Neural cell (in vitro differentiated cells): ENCODE results near the gene VPREB3. TPM values are rescaled to one million over a fixed set of nuclear protein-coding genes. Genes with fewer than 3 reads are reported as not detected.

Experiments used
- H2AFZ ChIP-seq: fragments of 200-600, 300-800 bp; sonication (generic), shearing (Covaris generic); 2 replicates; pipeline ENCODE4 v1.6.0; 2014; ENCODE audit warnings: low read depth, mild to moderate bottlenecking, antibody characterized with exemption, low read length, moderate library complexity
- H3F3A ChIP-seq: fragments of 200-600 bp; shearing (Covaris generic); 2 replicates; pipeline ENCODE4 v1.6.1; 2016; ENCODE audit warnings: mild to moderate bottlenecking, moderate library complexity, mixed read lengths, antibody characterized with exemption, low read length; ENCODE audit not compliant: insufficient read depth, poor library complexity, severe bottlenecking
- H3K27ac ChIP-seq: fragments of 200-600, 300-800 bp; sonication (generic), shearing (Covaris generic); 2 replicates; pipeline ENCODE4 v1.5.1; 2014; ENCODE audit warnings: mild to moderate bottlenecking, low read length, moderate library complexity
- H3K27me3 ChIP-seq: fragments of 300-800, 200-600 bp; sonication (generic), shearing (Covaris generic); 2 replicates; pipeline ENCODE4 v1.6.0; 2014; ENCODE audit warnings: mild to moderate bottlenecking, low read depth, low read length, moderate library complexity; ENCODE audit not compliant: insufficient read depth
- H3K36me3 ChIP-seq: fragments of 300-800, 200-600 bp; sonication (generic), shearing (Covaris generic); 2 replicates; pipeline ENCODE4 v1.5.1; 2014; ENCODE audit warnings: mild to moderate bottlenecking, antibody characterized with exemption, low read length, moderate library complexity; ENCODE audit not compliant: insufficient read depth
- H3K4me2 ChIP-seq: fragments of 300-800, 200-600 bp; sonication (generic), shearing (Covaris generic); 2 replicates; pipeline ENCODE4 v1.6.0; 2014; ENCODE audit warnings: mild to moderate bottlenecking, low read length
- H3K4me3 ChIP-seq: fragments of 300-800, 200-600 bp; sonication (generic), shearing (Covaris generic); 2 replicates; pipeline ENCODE4 v1.5.1; 2014; ENCODE audit warnings: mild to moderate bottlenecking, low read length, moderate library complexity
- H3K79me2 ChIP-seq: fragments of 200-600 bp; shearing (Covaris generic); replicated peaks from 2 replicates; pipeline ENCODE4 v1.6.0; 2014; ENCODE audit warnings: mild to moderate bottlenecking, low read length, moderate library complexity; ENCODE audit not compliant: insufficient read depth
- H3K9ac ChIP-seq: fragments of 300-800, 200-600 bp; sonication (generic), shearing (Covaris generic); 2 replicates; pipeline ENCODE4 v1.6.1; 2016; ENCODE audit warnings: mild to moderate bottlenecking, low read length, mixed read lengths
- H3K9me2 ChIP-seq: fragments of 200-600 bp; shearing (Covaris generic); 2 replicates; pipeline ENCODE4 v1.6.1; 2016; ENCODE audit warnings: mild to moderate bottlenecking, low read length, mixed read lengths; ENCODE audit not compliant: insufficient read depth
- H3K9me3 ChIP-seq: fragments of 200-600, 300-800 bp; sonication (generic), shearing (Covaris generic); 2 replicates; pipeline ENCODE4 v1.6.1; 2016; ENCODE audit warnings: mild to moderate bottlenecking, mixed run types, low read length, moderate library complexity, mixed read lengths
- H4K20me1 ChIP-seq: fragments of 200-600 bp; shearing (Covaris generic); 2 replicates; pipeline ENCODE4 v1.6.1; 2016; ENCODE audit warnings: mild to moderate bottlenecking, mixed run types; ENCODE audit not compliant: insufficient read depth
- EP300 ChIP-seq: fragments of 450-650 bp; conservative IDR thresholded peaks from 2 replicates; pipeline ENCODE4 v1.6.1; 2014; ENCODE audit warnings: antibody characterized with exemption, mild to moderate bottlenecking, moderate library complexity; ENCODE audit not compliant: poor library complexity, severe bottlenecking
- EZH2 ChIP-seq: fragments of 200-600, 300-800 bp; shearing (Covaris generic), sonication (generic); IDR thresholded peaks from 2 replicates; pipeline ENCODE4 v1.6.1; 2014; ENCODE audit warnings: antibody characterized with exemption, low read length, borderline replicate concordance, mild to moderate bottlenecking; ENCODE audit not compliant: insufficient read depth, poor library complexity, severe bottlenecking
- MXI1 ChIP-seq: fragments of 450-650 bp; conservative IDR thresholded peaks from 2 replicates; pipeline ENCODE4 v1.6.1; 2014; ENCODE audit warnings: antibody characterized with exemption, mild to moderate bottlenecking; ENCODE audit not compliant: poor library complexity, severe bottlenecking
- POLR2AphosphoS5 ChIP-seq: IDR thresholded peaks from 2 replicates; pipeline ENCODE4 v1.6.1; 2012
- RAD21 ChIP-seq: fragments of 450-650 bp; conservative IDR thresholded peaks from 2 replicates; pipeline ENCODE4 v1.6.1; 2014; ENCODE audit warnings: antibody characterized with exemption, mild to moderate bottlenecking, moderate library complexity
- SMC3 ChIP-seq: fragments of 450-650 bp; conservative IDR thresholded peaks from 2 replicates; pipeline ENCODE4 v1.6.1; 2014; ENCODE audit warnings: antibody characterized with exemption, mild to moderate bottlenecking, moderate library complexity; ENCODE audit not compliant: poor library complexity
- TAF1 ChIP-seq: IDR thresholded peaks from 2 replicates; pipeline ENCODE4 v1.6.1; 2012; ENCODE audit warnings: low read depth
- polyA plus RNA-seq: library from polyadenylated mRNA; depleted of rRNA; stranded (reverse); fragments of >200 nt; gene quantifications from 2 replicates; pipeline ENCODE4 v1.2.3, GENCODE V29; 2014
- TF ChIP-seq, protein P1 (sequence below): fragments of 450-650 bp; IDR thresholded peaks from 2 replicates; pipeline ENCODE4 v1.5.1; 2014; ENCODE audit warnings: antibody characterized with exemption, mild to moderate bottlenecking, moderate library complexity; ENCODE audit not compliant: poor library complexity, severe bottlenecking
- TF ChIP-seq, protein P2 (sequence below): IDR thresholded peaks from 2 replicates; pipeline ENCODE4 v1.6.1; 2012; ENCODE audit warnings: borderline replicate concordance

Gene VPREB3
- polyA plus RNA-seq, 1 donor from 2014 or later, result not detected

DNA sequence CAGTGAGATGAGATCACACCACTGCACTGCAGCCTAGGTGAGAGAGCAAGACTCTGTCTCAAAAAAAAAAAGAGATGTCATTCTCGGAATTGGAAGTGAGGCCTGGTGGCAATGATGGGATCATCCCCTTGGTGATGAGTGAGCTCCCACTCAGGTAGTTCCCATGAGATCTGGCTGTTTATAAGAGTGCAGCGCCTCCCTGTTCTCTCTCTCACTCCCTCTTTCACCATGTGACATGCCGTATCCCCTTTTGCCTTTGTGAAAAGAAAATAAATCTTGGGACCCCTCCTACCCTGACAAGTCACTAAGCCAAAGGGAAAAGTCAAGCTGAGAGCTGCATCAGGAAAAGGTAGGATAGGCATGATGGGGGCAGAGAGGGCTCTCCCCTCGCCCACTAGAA is 32.1 kb downstream of the VPREB3 start:
- Histone ChIP-seq H3K27ac (no peak overlapping the region), H3K36me3 (no peaks in the 10 kb centered on the region), H3K9ac (no peak overlapping the region), H4K20me1 (no peaks in the 10 kb centered on the region), H3K79me2 (no peaks in the 10 kb centered on the region), H3K4me3 (no peak overlapping the region), H2AFZ (no peak overlapping the region), H3K9me2 (no peaks in the 10 kb centered on the region), H3K9me3 (no peaks in the 10 kb centered on the region), H3F3A (no peaks in the 10 kb centered on the region), H3K27me3 (no peaks in the 10 kb centered on the region), H3K4me2 (no peak overlapping the region)
- no peak for TF ChIP-seq SMC3
- no peak for TF ChIP-seq POLR2AphosphoS5
- no peak for TF ChIP-seq MXI1
- TF ChIP-seq EP300, result no peak

DNA sequence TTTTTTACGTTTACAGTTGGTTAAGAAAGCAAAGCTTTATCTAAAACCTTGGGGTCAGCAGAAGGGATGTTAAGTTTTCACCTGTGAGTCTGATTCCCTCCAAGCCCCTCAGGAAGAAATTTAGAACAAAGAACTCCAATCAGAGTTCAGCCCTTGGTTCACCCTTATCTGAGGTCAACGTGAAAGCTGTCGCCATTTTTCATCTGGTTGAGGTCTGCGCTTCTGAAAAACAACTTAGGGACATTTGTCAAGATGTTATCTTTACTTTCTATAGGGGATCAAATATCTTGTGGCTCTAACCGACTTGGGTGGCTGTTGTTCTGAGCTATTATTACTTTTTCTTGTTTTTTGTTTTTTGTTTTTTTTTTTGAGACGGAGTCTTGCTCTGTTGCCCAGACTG is 33.4 kb downstream of the VPREB3 start:
- Histone ChIP-seq H3K79me2 (peaks cover 8% of the 10 kb centered on the region), H3K9me2 (no peaks in the 10 kb centered on the region), H3K27me3 (no peaks in the 10 kb centered on the region), H3K9ac (no peak overlapping the region), H3K4me2 (no peak overlapping the region), H2AFZ (no peak overlapping the region), H3K9me3 (no peaks in the 10 kb centered on the region), H3K4me3 (no peak overlapping the region), H3K36me3 (no peaks in the 10 kb centered on the region), H4K20me1 (no peaks in the 10 kb centered on the region), H3F3A (no peaks in the 10 kb centered on the region), H3K27ac (no peak overlapping the region)
- TF ChIP-seq EZH2 (no peak), MXI1 (no peak)

DNA sequence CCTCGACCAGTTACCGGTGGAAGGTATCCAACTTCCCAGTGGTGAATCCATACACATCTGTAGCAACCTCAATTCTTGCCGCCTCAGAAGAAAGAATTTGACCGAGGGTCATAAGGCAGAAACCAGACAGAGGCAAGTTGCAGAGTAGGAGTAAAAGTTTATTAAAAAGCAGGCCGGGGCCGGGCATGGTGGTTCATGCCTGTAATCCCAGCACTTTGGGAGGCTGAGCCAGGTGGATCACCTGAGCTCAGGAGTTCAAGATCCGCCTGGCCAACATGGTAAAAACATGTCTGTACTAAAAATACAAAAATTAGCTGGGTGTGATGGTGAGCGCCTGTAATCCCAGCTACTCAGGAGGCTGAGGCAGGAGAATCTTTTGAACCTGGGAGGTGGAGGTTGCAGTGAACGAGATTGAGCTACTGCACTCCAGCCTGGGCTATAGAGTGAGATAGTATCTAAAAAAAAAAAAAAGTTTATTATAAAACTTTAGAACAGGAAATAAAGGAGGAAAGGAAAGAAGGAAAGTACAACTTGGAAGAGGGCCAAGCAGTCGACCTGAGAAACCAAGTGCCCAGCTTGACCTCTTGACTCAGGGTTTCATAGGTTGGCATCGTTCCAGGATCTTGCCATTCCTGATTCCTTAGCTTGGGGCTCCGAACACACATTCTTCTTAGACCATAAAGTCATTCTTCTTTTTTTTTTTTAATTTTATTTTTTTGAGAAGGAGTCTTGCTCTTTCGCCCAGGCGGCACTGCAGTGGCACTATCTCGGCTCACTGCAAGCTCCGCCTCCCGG is 35.7 kb downstream of the VPREB3 start:
- H3K9me3 ChIP-seq, result no peaks in the 10 kb centered on the region
- H3F3A ChIP-seq, result no peaks in the 10 kb centered on the region
- no peak overlapping the region for H3K4me3 ChIP-seq
- no peaks in the 10 kb centered on the region for H3K27me3 ChIP-seq
- no peaks in the 10 kb centered on the region for H4K20me1 ChIP-seq
- no peak overlapping the region for H2AFZ ChIP-seq
- no peak overlapping the region for H3K27ac ChIP-seq
- TF ChIP-seq MXI1 (no peak), TAF1 (no peak), RAD21 (no peak), EZH2 (no peak), SMC3 (no peak), EP300 (no peak), POLR2AphosphoS5 (no peak)
- TF ChIP-seq, protein P1, sequence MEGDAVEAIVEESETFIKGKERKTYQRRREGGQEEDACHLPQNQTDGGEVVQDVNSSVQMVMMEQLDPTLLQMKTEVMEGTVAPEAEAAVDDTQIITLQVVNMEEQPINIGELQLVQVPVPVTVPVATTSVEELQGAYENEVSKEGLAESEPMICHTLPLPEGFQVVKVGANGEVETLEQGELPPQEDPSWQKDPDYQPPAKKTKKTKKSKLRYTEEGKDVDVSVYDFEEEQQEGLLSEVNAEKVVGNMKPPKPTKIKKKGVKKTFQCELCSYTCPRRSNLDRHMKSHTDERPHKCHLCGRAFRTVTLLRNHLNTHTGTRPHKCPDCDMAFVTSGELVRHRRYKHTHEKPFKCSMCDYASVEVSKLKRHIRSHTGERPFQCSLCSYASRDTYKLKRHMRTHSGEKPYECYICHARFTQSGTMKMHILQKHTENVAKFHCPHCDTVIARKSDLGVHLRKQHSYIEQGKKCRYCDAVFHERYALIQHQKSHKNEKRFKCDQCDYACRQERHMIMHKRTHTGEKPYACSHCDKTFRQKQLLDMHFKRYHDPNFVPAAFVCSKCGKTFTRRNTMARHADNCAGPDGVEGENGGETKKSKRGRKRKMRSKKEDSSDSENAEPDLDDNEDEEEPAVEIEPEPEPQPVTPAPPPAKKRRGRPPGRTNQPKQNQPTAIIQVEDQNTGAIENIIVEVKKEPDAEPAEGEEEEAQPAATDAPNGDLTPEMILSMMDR, result no peak
- TF ChIP-seq, protein P2, sequence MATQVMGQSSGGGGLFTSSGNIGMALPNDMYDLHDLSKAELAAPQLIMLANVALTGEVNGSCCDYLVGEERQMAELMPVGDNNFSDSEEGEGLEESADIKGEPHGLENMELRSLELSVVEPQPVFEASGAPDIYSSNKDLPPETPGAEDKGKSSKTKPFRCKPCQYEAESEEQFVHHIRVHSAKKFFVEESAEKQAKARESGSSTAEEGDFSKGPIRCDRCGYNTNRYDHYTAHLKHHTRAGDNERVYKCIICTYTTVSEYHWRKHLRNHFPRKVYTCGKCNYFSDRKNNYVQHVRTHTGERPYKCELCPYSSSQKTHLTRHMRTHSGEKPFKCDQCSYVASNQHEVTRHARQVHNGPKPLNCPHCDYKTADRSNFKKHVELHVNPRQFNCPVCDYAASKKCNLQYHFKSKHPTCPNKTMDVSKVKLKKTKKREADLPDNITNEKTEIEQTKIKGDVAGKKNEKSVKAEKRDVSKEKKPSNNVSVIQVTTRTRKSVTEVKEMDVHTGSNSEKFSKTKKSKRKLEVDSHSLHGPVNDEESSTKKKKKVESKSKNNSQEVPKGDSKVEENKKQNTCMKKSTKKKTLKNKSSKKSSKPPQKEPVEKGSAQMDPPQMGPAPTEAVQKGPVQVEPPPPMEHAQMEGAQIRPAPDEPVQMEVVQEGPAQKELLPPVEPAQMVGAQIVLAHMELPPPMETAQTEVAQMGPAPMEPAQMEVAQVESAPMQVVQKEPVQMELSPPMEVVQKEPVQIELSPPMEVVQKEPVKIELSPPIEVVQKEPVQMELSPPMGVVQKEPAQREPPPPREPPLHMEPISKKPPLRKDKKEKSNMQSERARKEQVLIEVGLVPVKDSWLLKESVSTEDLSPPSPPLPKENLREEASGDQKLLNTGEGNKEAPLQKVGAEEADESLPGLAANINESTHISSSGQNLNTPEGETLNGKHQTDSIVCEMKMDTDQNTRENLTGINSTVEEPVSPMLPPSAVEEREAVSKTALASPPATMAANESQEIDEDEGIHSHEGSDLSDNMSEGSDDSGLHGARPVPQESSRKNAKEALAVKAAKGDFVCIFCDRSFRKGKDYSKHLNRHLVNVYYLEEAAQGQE, result no peak
- no peak overlapping the region for H3K4me2 ChIP-seq
- peaks cover 9% of the 10 kb centered on the region for H3K79me2 ChIP-seq
- no peaks in the 10 kb centered on the region for H3K9me2 ChIP-seq
- H3K36me3 ChIP-seq, result no peaks in the 10 kb centered on the region
- H3K9ac ChIP-seq, result no peak overlapping the region
